H1 (cell line): ENCODE data around the gene SEMA6D. TPM values are rescaled to one million over a fixed set of nuclear protein-coding genes. Genes with fewer than 3 reads are reported as not detected.

Experiments
- BCL11A ChIP-seq, 2 experiments: IDR thresholded peaks; one replicate each; pipeline ENCODE4 v1.6.1; 2011; ENCODE audit warnings: low read depth in 2 of 2, low read length in 2 of 2, mild to moderate bottlenecking in 2 of 2
- SIX5 ChIP-seq: IDR thresholded peaks from 2 replicates; pipeline ENCODE4 v1.6.1; 2011; ENCODE audit warnings: mild to moderate bottlenecking, low read depth, low read length
- polyA plus RNA-seq, 7 experiments: library from polyadenylated mRNA; depleted of rRNA in 3 of 7; stranded (reverse) in 5 of 7; unstranded in 2 of 7; fragments of >200 nt in 5 of 7; fragments of 200-250 nt in 2 of 7; gene quantifications; 1 replicate in 5 of 7; 2 replicates in 1 of 7; 4 replicates in 1 of 7; pipeline versions ENCODE4 v1.2.1 to v1.2.3, GENCODE V29; 2011 to 2013; ENCODE audit warnings: missing spikeins in 2 of 7, mixed read lengths in 2 of 7
- total RNA-seq: library from RNA; stranded (reverse); fragmentation: NEBNext Ultra II Directional; extraction: Animal tissue kit (Norgen Biotek cat#: 25700); gene quantifications from 2 replicates; pipeline ENCODE4 v1.2.1, GENCODE V29; 2021

The SEMA6D gene
- total and polyA plus RNA-seq, 2 of the 8 experiments (the other 6 are each of a cell fraction or from before 2014, with no cell fraction given), result 2.2 to 3.8 TPM

DNA sequence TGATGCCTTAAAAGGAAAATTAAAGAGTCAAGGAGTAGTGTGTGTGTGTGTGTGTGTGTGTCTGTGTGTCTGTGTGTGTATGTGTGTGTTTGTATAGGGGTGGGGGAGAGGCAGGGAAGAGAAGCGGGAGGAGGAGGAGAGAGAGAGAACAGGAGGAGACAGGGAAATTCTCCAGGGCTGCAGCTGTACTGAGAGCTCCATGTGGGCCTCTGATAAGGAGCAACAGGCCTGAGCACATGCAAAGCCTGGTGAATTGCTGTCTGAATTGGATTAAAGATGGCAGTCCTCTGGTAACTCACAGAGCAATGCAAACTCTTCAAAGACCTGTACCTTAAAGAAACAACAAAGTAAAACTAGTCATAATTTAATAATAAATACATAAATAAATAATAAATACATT lies 70.6 kb downstream of the SEMA6D start (continued):
- TF ChIP-seq BCL11A (IDR thresholded peaks at IDR 0.05; ENCODE audit: low read depth in 2 of 2, low read length in 2 of 2) (no peak), SIX5 (no peak)
- TF ChIP-seq, all 59 proteins: peak for 0
